ENCODE measurements around the gene TPRN. TPM values are rescaled to one million over a fixed set of nuclear protein-coding genes. Genes with fewer than 3 reads are reported as not detected.

TPRN gene
- total and polyA plus RNA-seq, 2 of the 4 experiments (the other 2 are of a cell fraction) = 1.8 to 5.3 TPM

- H2BK20ac ChIP-seq (ENCODE audit: low read depth, low read length) = no peak overlapping the region
- H3K18ac ChIP-seq (ENCODE audit: low read depth, low read length) = no peak overlapping the region
- peaks cover 66% of the 10 kb centered on the region for H3K36me3 ChIP-seq (ENCODE audit: control insufficient read depth, insufficient read depth, low read length)
- peaks cover 6% of the 10 kb centered on the region; the same call in 1 of the 2 replicates for H4K20me1 ChIP-seq (ENCODE audit: insufficient read depth, low read length)
- intact Hi-C loops (cut with micrococcal nuclease) (no loop called here), in situ Hi-C loops (cut with MboI; ENCODE audit: low sequenced_read_pairs) (no loop called here), dilution Hi-C loops (cut with HindIII; ENCODE audit: low sequenced_read_pairs, unreplicated experiment) (no loop called here)
- no peaks in the 10 kb centered on the region for H3K9me3 ChIP-seq (ENCODE audit: control insufficient read depth, insufficient read depth, low read length)
- no peak overlapping the region for H4K5ac ChIP-seq (ENCODE audit: low read depth, low read length)
- no peak for DNase-seq
- ChIA-PET POLR2A (ENCODE audit: unreplicated experiment) (no interaction called here), CTCF (no interaction called here)
- ATAC-seq (ENCODE audit: low read depth) = no peak
- no TSS peak for BruUV-seq (replicated peaks)
- H2BK5ac ChIP-seq (ENCODE audit: low read depth, low read length, poor library complexity, severe bottlenecking) = no peak overlapping the region
- H3K4ac ChIP-seq (ENCODE audit: low read depth, low read length) = no peak overlapping the region
- H3K23ac ChIP-seq (ENCODE audit: low read depth, low read length) = no peak overlapping the region
- H4K91ac ChIP-seq (ENCODE audit: insufficient read depth, low read depth, low read length) = no peak overlapping the region
- no peak overlapping the region for H2BK15ac ChIP-seq (ENCODE audit: low read depth, low read length)
- no peak overlapping the region for H3K9ac ChIP-seq (ENCODE audit: low read depth, low read length)
- H2AK9ac ChIP-seq (replicated peaks; ENCODE audit: low read depth, low read length, poor library complexity) = no peak overlapping the region
- peaks cover 7% of the 10 kb centered on the region; the same call in 1 of the 2 replicates for H3K4me1 ChIP-seq (ENCODE audit: control insufficient read depth, insufficient read depth, low read length)
- no peak overlapping the region for H4K8ac ChIP-seq (ENCODE audit: low read depth in 2 of 2, low read length in 2 of 2)
- H3K4me2 ChIP-seq (ENCODE audit: low read depth, low read length) = no peak overlapping the region
- peaks cover 0 to 29% of the 10 kb centered on the region in 2 experiments for H3K79me1 ChIP-seq (ENCODE audit: low read depth in 1 of 2, low read length in 2 of 2)
- H3K27me3 ChIP-seq (ENCODE audit: control insufficient read depth, insufficient read depth, low read length) = no peaks in the 10 kb centered on the region
- no peak overlapping the region for H2BK120ac ChIP-seq (ENCODE audit: low read depth, low read length)
- no peak overlapping the region for H3K56ac ChIP-seq (ENCODE audit: extremely low read depth, insufficient read depth, low read length)
- no peak overlapping the region for H2AFZ ChIP-seq (replicated peaks; ENCODE audit: low read length, poor library complexity)
- H3K14ac ChIP-seq (replicated peaks; ENCODE audit: low read depth, low read length) = no peak overlapping the region
- H3K9me1 ChIP-seq (ENCODE audit: insufficient read depth, low read length) = 0 out of 2 replicates have a peak, but pooled peaks cover 2% of the 10 kb centered on the region
- no peak overlapping the region for H3K27ac ChIP-seq (ENCODE audit: insufficient read depth, low read length)
- TF ChIP-seq FOS (IDR thresholded peaks at IDR 0.05; ENCODE audit: low read depth, low read length) = no peak
- no peak for TF ChIP-seq ELK1 (IDR thresholded peaks at IDR 0.05; ENCODE audit: borderline replicate concordance, low read depth, low read length)
- TF ChIP-seq RCOR1 (IDR thresholded peaks at IDR 0.05; ENCODE audit: insufficient replicate concordance, low read length) = no peak
- TF ChIP-seq CHD1 (IDR thresholded peaks at IDR 0.05; ENCODE audit: low read depth, low read length) = no peak
- TF ChIP-seq NFE2L2 (IDR thresholded peaks at IDR 0.05; ENCODE audit: low read depth, low read length) = no peak
- no peak for TF ChIP-seq RFX5 (IDR thresholded peaks at IDR 0.05; ENCODE audit: low read depth, low read length)
- TF ChIP-seq CTCF (conservative IDR thresholded peaks at IDR 0.05; ENCODE audit: low read depth, low read length) = no peak
- H2AK5ac ChIP-seq (ENCODE audit: low read depth, low read length) = no peak overlapping the region
- H3K4me3 ChIP-seq (ENCODE audit: insufficient read depth, low read depth, low read length) = no peak overlapping the region
- WGBS, 2 experiments (ENCODE audit: extremely low coverage in 2 of 2, insufficient read length in 1 of 2) = 95% methylated on average over 27 of the region's 27 CpGs; no CpG with 5 or more reads in 1 of the 2 experiments
Measured at GRCh38 chr9:137183980-137184595, 16.5 kb downstream of the TPRN start.
